H9 (cell line): ENCODE data around the gene GAMT. TPM values are rescaled to one million over a fixed set of nuclear protein-coding genes. Genes with fewer than 3 reads are reported as not detected.

Experiments used
- DNase-seq: peaks from one replicate; pipeline ENCODE4 v3.0.0-alpha.2; 2017
- H2AFZ ChIP-seq: one replicate; pipeline ENCODE4 v1.6.1; 2013; ENCODE audit warnings: mild to moderate bottlenecking, low read length, control low read depth, moderate library complexity
- H2AK5ac ChIP-seq: 2 replicates; pipeline ENCODE4 v1.6.1; 2013; ENCODE audit warnings: low read length, control low read depth, mixed read lengths; ENCODE audit not compliant: insufficient read length
- H2BK120ac ChIP-seq: one replicate; pipeline ENCODE4 v1.6.1; 2013; ENCODE audit warnings: low read depth, mild to moderate bottlenecking, low read length, control low read depth, inconsistent platforms; ENCODE audit not compliant: poor library complexity, severe bottlenecking
- H2BK12ac ChIP-seq: 2 replicates; pipeline ENCODE4 v1.6.1; 2013; ENCODE audit warnings: low read length, control low read depth, mixed read lengths, low read depth; ENCODE audit not compliant: insufficient read length
- H2BK15ac ChIP-seq: 2 replicates; pipeline ENCODE4 v1.6.1; 2013; ENCODE audit warnings: low read depth, low read length, control low read depth
- H2BK20ac ChIP-seq: one replicate; pipeline ENCODE4 v1.6.1; 2013; ENCODE audit warnings: low read depth, mild to moderate bottlenecking, low read length, control low read depth, inconsistent platforms; ENCODE audit not compliant: poor library complexity, severe bottlenecking
- H2BK5ac ChIP-seq: 2 replicates; pipeline ENCODE4 v1.6.1; 2013; ENCODE audit warnings: low read length, control low read depth, mixed read lengths; ENCODE audit not compliant: insufficient read length
- H3K14ac ChIP-seq: 2 replicates; pipeline ENCODE4 v1.6.1; 2013; ENCODE audit warnings: low read length, control low read depth; ENCODE audit not compliant: insufficient read depth
- H3K18ac ChIP-seq: 2 replicates; pipeline ENCODE4 v1.6.1; 2013; ENCODE audit warnings: low read depth, mild to moderate bottlenecking, mixed read lengths, low read length, control low read depth; ENCODE audit not compliant: insufficient read length
- H3K23ac ChIP-seq: 2 replicates; pipeline ENCODE4 v1.6.1; 2013; ENCODE audit warnings: low read length, control low read depth, mixed read lengths, low read depth; ENCODE audit not compliant: insufficient read length
- H3K23me2 ChIP-seq: 2 replicates; pipeline ENCODE4 v1.6.1; 2013; ENCODE audit warnings: low read depth, mild to moderate bottlenecking, mixed read lengths, low read length, control low read depth; ENCODE audit not compliant: insufficient read length, poor library complexity, severe bottlenecking
- H3K27ac ChIP-seq: 2 replicates; pipeline ENCODE4 v1.5.1; 2013; ENCODE audit warnings: low read length, control low read depth, mixed read lengths, low read depth; ENCODE audit not compliant: insufficient read length
- H3K27me3 ChIP-seq: 2 replicates; pipeline ENCODE4 v1.6.1; 2013; ENCODE audit warnings: low read length, control low read depth, inconsistent platforms; ENCODE audit not compliant: insufficient read depth
- H3K4ac ChIP-seq: 2 replicates; pipeline ENCODE4 v1.6.1; 2013; ENCODE audit warnings: low read depth, mild to moderate bottlenecking, control low read depth, inconsistent platforms, low read length, moderate library complexity
- H3K4me1 ChIP-seq: 2 replicates; pipeline ENCODE4 v1.6.1; 2013; ENCODE audit warnings: low read length, control low read depth, inconsistent platforms; ENCODE audit not compliant: insufficient read depth
- H3K4me2 ChIP-seq: 2 replicates; pipeline ENCODE4 v1.6.1; 2013; ENCODE audit warnings: low read length, control low read depth, mixed read lengths; ENCODE audit not compliant: insufficient read length, insufficient read depth
- H3K56ac ChIP-seq: 2 replicates; pipeline ENCODE4 v1.6.1; 2013; ENCODE audit warnings: low read depth, mild to moderate bottlenecking, mixed read lengths, low read length, control low read depth; ENCODE audit not compliant: insufficient read length
- H3K79me1 ChIP-seq: 2 replicates; pipeline ENCODE4 v1.6.1; 2013; ENCODE audit warnings: low read depth, mild to moderate bottlenecking, moderate library complexity, low read length, control low read depth, inconsistent platforms; ENCODE audit not compliant: insufficient read depth, poor library complexity, severe bottlenecking
- H3K79me2 ChIP-seq: 2 replicates; pipeline ENCODE4 v1.6.1; 2013; ENCODE audit warnings: low read length, control low read depth, inconsistent platforms; ENCODE audit not compliant: insufficient read depth
- H3K9ac ChIP-seq: 2 replicates; pipeline ENCODE4 v1.6.1; 2013; ENCODE audit warnings: low read length, control low read depth, mixed read lengths; ENCODE audit not compliant: insufficient read length; ENCODE audit errors: extremely low read depth
- H3K9me3 ChIP-seq: one replicate; pipeline ENCODE4 v1.6.1; 2013; ENCODE audit warnings: low read depth, low read length, inconsistent platforms; ENCODE audit not compliant: control insufficient read depth
- H3T11ph ChIP-seq: one replicate; pipeline ENCODE4 v1.6.1; 2013; ENCODE audit warnings: mild to moderate bottlenecking, low read length, control low read depth, inconsistent platforms
- H4K20me1 ChIP-seq: one replicate; pipeline ENCODE4 v1.6.1; 2013; ENCODE audit not compliant: control insufficient read depth, insufficient read length, insufficient read depth
- H4K5ac ChIP-seq: 2 replicates; pipeline ENCODE4 v1.6.1; 2013; ENCODE audit warnings: low read depth, mild to moderate bottlenecking, mixed read lengths, low read length, control low read depth; ENCODE audit not compliant: insufficient read length
- H4K8ac ChIP-seq: replicated peaks from 2 replicates; pipeline ENCODE4 v1.6.1; 2013; ENCODE audit warnings: low read length, control low read depth, mixed read lengths, low read depth; ENCODE audit not compliant: insufficient read length
- H4K91ac ChIP-seq: 2 replicates; pipeline ENCODE4 v1.6.1; 2013; ENCODE audit warnings: low read depth, mild to moderate bottlenecking, moderate library complexity, mixed read lengths, low read length, control low read depth; ENCODE audit not compliant: insufficient read length
- H3K27ac Mint-ChIP-seq, 3 experiments: 2 replicates in 2 of 3; 3 replicates in 1 of 3; pipeline ENCODE4 v1.8.0; 2020 to 2021; ENCODE audit warnings: mixed read lengths in 3 of 3, mild to moderate bottlenecking in 1 of 3, moderate library complexity in 1 of 3
- H3K27me3 Mint-ChIP-seq: 2 replicates; pipeline ENCODE4 v1.8.0; 2021; ENCODE audit warnings: low read depth, mild to moderate bottlenecking, moderate library complexity, mixed read lengths
- H3K36me3 Mint-ChIP-seq, 3 experiments: 2 replicates in 2 of 3; 3 replicates in 1 of 3; pipeline ENCODE4 v1.8.0; 2020 to 2021; ENCODE audit warnings: low read depth in 3 of 3, mixed read lengths in 3 of 3; ENCODE audit not compliant: insufficient read depth in 1 of 3
- H3K4me1 Mint-ChIP-seq, 2 experiments: 2 replicates each; pipeline ENCODE4 v1.8.0; 2020; ENCODE audit warnings: mixed read lengths in 2 of 2
- H3K4me3 Mint-ChIP-seq, 2 experiments: 2 replicates in 1 of 2; 3 replicates in 1 of 2; pipeline ENCODE4 v1.8.0; 2020 to 2021; ENCODE audit warnings: mild to moderate bottlenecking in 2 of 2, mixed read lengths in 2 of 2, moderate library complexity in 1 of 2
- H3K9me3 Mint-ChIP-seq, 2 experiments: 2 replicates in 1 of 2; 3 replicates in 1 of 2; pipeline ENCODE4 v1.8.0; 2020; ENCODE audit warnings: mild to moderate bottlenecking in 2 of 2, mixed read lengths in 2 of 2, moderate library complexity in 1 of 2
- CTCF ChIP-seq: fragments of 200-600 bp; sonication (generic); conservative IDR thresholded peaks from 3 replicates; pipeline ENCODE4 v1.8.0; 2021; ENCODE audit warnings: antibody characterized with exemption, mild to moderate bottlenecking
- WGBS: extraction: QIAGEN DNeasy Blood & Tissue Kit; methylation state at CpG from one replicate; pipeline ENCODE4 v1.1.7; 2013; ENCODE audit warnings: missing lambda C conversion rate, low lambda C conversion rate, mixed read lengths; ENCODE audit not compliant: insufficient read length; ENCODE audit errors: extremely low coverage; 5-methylcytosine and 5-hydroxymethylcytosine counted together
- total RNA-seq: library from RNA; stranded (reverse); gene quantifications from 2 replicates; pipeline ENCODE4 v1.2.1, GENCODE V29; 2021

The GAMT gene
- total RNA-seq, 1 experiment from 2014 or later: 26.6 TPM

- H3K27ac ChIP-seq: no peak overlapping the region
- no peaks in the 10 kb centered on the region; the same call in 1 of the 2 replicates for H3K4me1 ChIP-seq
- H3K18ac ChIP-seq: no peak overlapping the region
- Mint-ChIP-seq H3K27ac (peak overlapping the region; percentile 38 to 97 (median 87)), H3K4me1 (peaks cover 41 to 46% of the 10 kb centered on the region in 2 experiments), H3K4me3 (peak overlapping the region; percentile 92 to 98), H3K9me3 (peaks cover 0 to 2% of the 10 kb centered on the region in 2 experiments; a peak in 1 of 5 replicates), H3K27me3 (0 out of 2 replicates have a peak, but pooled peaks cover 2% of the 10 kb centered on the region), H3K36me3 (peaks cover 16 to 41% (median 33%) of the 10 kb centered on the region in 3 experiments)
- no peak overlapping the region for H2BK12ac ChIP-seq
- H3K23me2 ChIP-seq: peaks cover 6% of the 10 kb centered on the region
- no peak overlapping the region for H4K91ac ChIP-seq
- no peak overlapping the region for H3K23ac ChIP-seq
- no peak overlapping the region for H3K56ac ChIP-seq
- no peak overlapping the region for H4K8ac ChIP-seq
- H3K79me2 ChIP-seq: peaks cover 57% of the 10 kb centered on the region
- H3K14ac ChIP-seq: no peak overlapping the region
- H3K9ac ChIP-seq: no peak overlapping the region
- H2BK20ac ChIP-seq: no peak overlapping the region
- no peaks in the 10 kb centered on the region for H4K20me1 ChIP-seq
- no peak overlapping the region for H2BK15ac ChIP-seq
- no peaks in the 10 kb centered on the region for H3K27me3 ChIP-seq
- H2BK120ac ChIP-seq: no peak overlapping the region
- no peaks in the 10 kb centered on the region for H3K79me1 ChIP-seq
- TF ChIP-seq CTCF: no peak
- no peak overlapping the region for H3K4me2 ChIP-seq
- no peak overlapping the region for H3K4ac ChIP-seq
- no peak overlapping the region for H2AFZ ChIP-seq
- no peak overlapping the region for H2BK5ac ChIP-seq
- no peak overlapping the region for H2AK5ac ChIP-seq
- no peak overlapping the region for H3T11ph ChIP-seq
- H3K9me3 ChIP-seq: no peaks in the 10 kb centered on the region
- WGBS: no CpG with 5 or more reads among the region's 23 CpGs
- no peak overlapping the region for H4K5ac ChIP-seq
- no peak for DNase-seq
Measured at GRCh38 chr19:1410136-1410786, 8.9 kb upstream of the GAMT start.
